T-cell (primary cell): ENCODE data around the gene OCIAD1. TPM values are rescaled to one million over a fixed set of nuclear protein-coding genes. Genes with fewer than 3 reads are reported as not detected.
"Not testable (repeated sequence)": the region's sequence is repeated elsewhere in the genome, so short reads cannot be mapped to it uniquely, and the experiment has no call there.

Experiments
- ATAC-seq, 4 experiments: fragments of 200-7000 bp in 3 of 4; fragments of 150-1000 bp in 1 of 4; cut with Tn5 transposase; replicated peaks in 1 of 4; 1 replicate in 3 of 4; 2 replicates in 1 of 4; pipeline ENCODE4 v1.10.0; 2021; ENCODE audit warnings: moderate library complexity in 3 of 4, mild to moderate bottlenecking in 2 of 4, moderate number of reproducible peaks in 1 of 4
- CTCF ChIA-PET, 2 donors: fragments of 300-600 bp; sonication (Branson Sonifier 250); formaldehyde crosslinking; loops; one replicate each; lab custom pipeline; 2022; ENCODE audit warnings: antibody characterized with exemption in 2 of 2; lab: Charles Lee
- POLR2A ChIA-PET, 2 donors: fragments of 300-600 bp; sonication (Branson Sonifier 250); formaldehyde crosslinking; loops; one replicate each; lab custom pipeline; 2022; ENCODE audit warnings: antibody characterized with exemption in 2 of 2; lab: Charles Lee
- DNase-seq, 35 experiments: peaks; one replicate each; pipeline versions ENCODE4 v3.0.0 to v3.0.0-alpha.2; 2013 to 2023
- H3K27ac ChIP-seq: one replicate; pipeline ENCODE4 v1.5.1; 2013; ENCODE audit warnings: low read length
- H3K27me3 ChIP-seq, 2 experiments: replicated peaks in 1 of 2; 1 replicate in 1 of 2; 2 replicates in 1 of 2; pipeline versions ENCODE4 v1.6.1 to v1.7.0; 2013; ENCODE audit warnings: low read length in 1 of 2, mixed read lengths in 1 of 2; ENCODE audit not compliant: control insufficient read depth in 2 of 2, insufficient read depth in 2 of 2; ENCODE audit errors: extremely low read depth in 1 of 2
- H3K36me3 ChIP-seq, 2 donors: 1 replicate in 1 of 2; 2 replicates in 1 of 2; pipeline versions ENCODE4 v1.6.1 to v1.7.0; 2013; ENCODE audit warnings: low read length in 1 of 2; ENCODE audit not compliant: control insufficient read depth in 2 of 2, insufficient read depth in 1 of 2; ENCODE audit errors: extremely low read depth in 1 of 2
- H3K4me1 ChIP-seq, 2 experiments: 1 replicate in 1 of 2; 2 replicates in 1 of 2; pipeline versions ENCODE4 v1.6.1 to v1.7.0; 2013; ENCODE audit warnings: low read length in 2 of 2, mixed read lengths in 1 of 2; ENCODE audit not compliant: insufficient read depth in 2 of 2, control insufficient read depth in 1 of 2; ENCODE audit errors: extremely low read depth in 1 of 2
- H3K4me3 ChIP-seq, 2 donors: 1 replicate in 1 of 2; 2 replicates in 1 of 2; pipeline versions ENCODE4 v1.5.1 to v1.7.0; 2013; ENCODE audit warnings: mild to moderate bottlenecking in 2 of 2, low read length in 1 of 2, moderate library complexity in 1 of 2; ENCODE audit not compliant: control insufficient read depth in 1 of 2; ENCODE audit errors: extremely low read depth in 1 of 2
- H3K9me3 ChIP-seq: 2 replicates; pipeline ENCODE4 v1.7.0; 2013
- H3K27ac Mint-ChIP-seq, 2 donors: one replicate each; pipeline ENCODE4 v1.8.0; 2020 to 2021; ENCODE audit warnings: mild to moderate bottlenecking in 2 of 2, mixed read lengths in 2 of 2
- H3K27me3 Mint-ChIP-seq, 2 donors: one replicate each; pipeline ENCODE4 v1.8.0; 2021 to 2022; ENCODE audit warnings: mixed read lengths in 2 of 2
- H3K36me3 Mint-ChIP-seq: one replicate; pipeline ENCODE4 v1.8.0; 2021; ENCODE audit warnings: mixed read lengths
- H3K4me1 Mint-ChIP-seq, 3 donors: one replicate each; pipeline ENCODE4 v1.8.0; 2020 to 2022; ENCODE audit warnings: mixed read lengths in 3 of 3, mild to moderate bottlenecking in 1 of 3
- H3K4me3 Mint-ChIP-seq, 3 donors: one replicate each; pipeline ENCODE4 v1.8.0; 2020 to 2022; ENCODE audit warnings: mild to moderate bottlenecking in 3 of 3, mixed read lengths in 3 of 3, moderate library complexity in 3 of 3
- H3K9me3 Mint-ChIP-seq, 3 donors: one replicate each; pipeline ENCODE4 v1.8.0; 2020 to 2022; ENCODE audit warnings: mixed read lengths in 3 of 3
- WGBS: methylation state at CpG from one replicate; pipeline ENCODE4 v1.1.5; 2013; ENCODE audit warnings: missing lambda C conversion rate; ENCODE audit not compliant: insufficient coverage; 5-methylcytosine and 5-hydroxymethylcytosine counted together
- total RNA-seq, 35 experiments: library from RNA in 6 of 35; stranded (reverse) in 6 of 35; fragments of 120-200 nt in 1 of 35; gene quantifications; one replicate each; pipeline versions ENCODE4 v1.2.1 to v1.2.4 and lab custom pipeline; 2013 to 2026

OCIAD1 gene
- total RNA-seq, 5 donors from 2014 or later (not counting 1 experiment from before 2014, with no cell fraction given) = 88.1 to 113 (median 106) TPM

- CTCF ChIA-PET = no interaction called here
- 0% methylated on average over 2 of the region's 2 CpGs for WGBS
- H3K4me1 Mint-ChIP-seq = peaks cover 4 to 7% (median 5%) of the 10 kb centered on the region in 3 donors
- Histone ChIP-seq H3K27me3 (peaks cover 0 to 18% of the 10 kb centered on the region in 2 experiments), H3K9me3 (no peaks in the 10 kb centered on the region), H3K4me1 (no peaks in the 10 kb centered on the region), H3K4me3 (no peak overlapping the region), H3K36me3 (no peaks in the 10 kb centered on the region), H3K27ac (no peak overlapping the region)
- H3K4me3 Mint-ChIP-seq = no peak overlapping the region
- ATAC-seq = no peak
- peaks cover 0 to 4% (median 0%) of the 10 kb centered on the region in 3 donors for H3K9me3 Mint-ChIP-seq
- POLR2A ChIA-PET = no interaction called here
- no peak overlapping the region for H3K27ac Mint-ChIP-seq
- peaks cover 12 to 13% of the 10 kb centered on the region in 2 donors for H3K27me3 Mint-ChIP-seq
- DNase-seq = no peak
- H3K36me3 Mint-ChIP-seq = no peaks in the 10 kb centered on the region
Observed at GRCh38 chr4:48815483-48815882, 15.4 kb upstream of the OCIAD1 start.

- ATAC-seq, H3K9me3 Mint-ChIP-seq, H3K4me1 Mint-ChIP-seq, H3K9me3 ChIP-seq, H3K4me3 ChIP-seq, H3K4me3 Mint-ChIP-seq, DNase-seq, H3K36me3 Mint-ChIP-seq, CTCF ChIA-PET, H3K4me1 ChIP-seq, H3K27ac Mint-ChIP-seq, H3K36me3 ChIP-seq, H3K27ac ChIP-seq, POLR2A ChIA-PET: not testable (repeated sequence)
- WGBS = 100% methylated on average over 2 of the region's 7 CpGs
- H3K27me3 Mint-ChIP-seq = peaks cover 10 to 11% of the 10 kb centered on the region in 2 donors
- H3K27me3 ChIP-seq = peaks cover 0 to 18% of the 10 kb centered on the region in 2 experiments
Observed at GRCh38 chr4:48816297-48816696, 14.6 kb upstream of the OCIAD1 start.

GRCh38 chr4:48816971-48817370 lies 13.9 kb upstream of the OCIAD1 start:
- no peaks in the 10 kb centered on the region for H3K36me3 ChIP-seq
- peaks cover 0 to 18% of the 10 kb centered on the region in 2 experiments for H3K27me3 ChIP-seq
- Mint-ChIP-seq H3K27me3 (peaks cover 6 to 9% of the 10 kb centered on the region in 2 donors), H3K9me3 (peaks cover 0 to 4% (median 0%) of the 10 kb centered on the region in 3 donors), H3K36me3 (no peaks in the 10 kb centered on the region), H3K4me1 (peaks cover 4 to 8% (median 7%) of the 10 kb centered on the region in 3 donors), H3K4me3 (no peak overlapping the region), H3K27ac (no peak overlapping the region)
- H3K9me3 ChIP-seq = no peaks in the 10 kb centered on the region
- no peak for ATAC-seq
- no peak for DNase-seq
- H3K4me1 ChIP-seq = no peaks in the 10 kb centered on the region
- CTCF ChIA-PET = no interaction called here
- WGBS = 90% methylated on average over 2 of the region's 6 CpGs
- H3K4me3 ChIP-seq = no peak overlapping the region
- POLR2A ChIA-PET = no interaction called here
- H3K27ac ChIP-seq = no peak overlapping the region

GRCh38 chr4:48821431-48821830 lies 9.5 kb upstream of the OCIAD1 start:
- not testable (repeated sequence) for H3K4me3 Mint-ChIP-seq
- CTCF ChIA-PET = interaction anchor here in 1 of 2 donors (1.2 kb wide), 1 partner anchor 41 kb away, joined by 3 read pairs; no protein-coding TSS in a partner anchor

GRCh38 chr4:48827622-48828021 lies 3.3 kb upstream of the OCIAD1 start:
- no peak overlapping the region for H3K4me3 Mint-ChIP-seq
- Histone ChIP-seq H3K36me3 (no peaks in the 10 kb centered on the region), H3K4me1 (peaks cover 9 to 10% of the 10 kb centered on the region in 2 experiments), H3K27ac (no peak overlapping the region), H3K9me3 (no peaks in the 10 kb centered on the region), H3K4me3 (no peak overlapping the region), H3K27me3 (peaks cover 0 to 4% of the 10 kb centered on the region in 2 experiments)
- peaks cover 2% of the 10 kb centered on the region for H3K36me3 Mint-ChIP-seq
- H3K27me3 Mint-ChIP-seq = peaks cover 0 to 4% of the 10 kb centered on the region in 2 donors
- no peaks in the 10 kb centered on the region for H3K9me3 Mint-ChIP-seq
- WGBS = 94% methylated on average over 5 of the region's 5 CpGs
- H3K27ac Mint-ChIP-seq = no peak overlapping the region
- POLR2A ChIA-PET = interaction anchor here in 1 of 2 donors (0.5 kb wide), 1 partner anchor 48 kb away, joined by 9 read pairs; no protein-coding TSS in a partner anchor
- no peak for ATAC-seq
- CTCF ChIA-PET = no interaction called here
- peaks cover 16 to 31% (median 26%) of the 10 kb centered on the region in 3 donors for H3K4me1 Mint-ChIP-seq
- DNase-seq = no peak

More at GRCh38 chr4:48821431-48821830, 9.5 kb upstream of the OCIAD1 start:
- H3K27me3 Mint-ChIP-seq, DNase-seq, H3K4me3 ChIP-seq, H3K27ac ChIP-seq, H3K9me3 ChIP-seq, H3K36me3 ChIP-seq, H3K36me3 Mint-ChIP-seq, H3K4me1 ChIP-seq, H3K4me1 Mint-ChIP-seq, H3K27ac Mint-ChIP-seq, POLR2A ChIA-PET, ATAC-seq, H3K9me3 Mint-ChIP-seq: not testable (repeated sequence)
- peaks cover 0 to 18% of the 10 kb centered on the region in 2 experiments for H3K27me3 ChIP-seq
- no CpG with 5 or more reads among the region's 2 CpGs for WGBS

- Mint-ChIP-seq H3K27ac (peak overlapping the region; percentile 100), H3K4me3 (peak overlapping the region; percentile 98 to 100 (median 100)), H3K9me3 (no peaks in the 10 kb centered on the region), H3K36me3 (peaks cover 21% of the 10 kb centered on the region), H3K4me1 (peaks cover 35 to 37% (median 35%) of the 10 kb centered on the region in 3 donors), H3K27me3 (peaks cover 0 to 4% of the 10 kb centered on the region in 2 donors)
- ChIA-PET CTCF (interaction anchor here in 1 of 2 donors (1.4 to 1.5 kb wide), 2 partner anchors 29 to 52 kb away, joined by 3 to 4 read pairs; no protein-coding TSS in a partner anchor), POLR2A (interaction anchor here in 1 of 2 donors (0.6 to 1.3 kb wide), 2 partner anchors 51 to 773 kb away, joined by 3 to 5 read pairs; partner anchors contain the start of gene FRYL)
- ATAC-seq (no peak), DNase-seq (no peak)
- peak overlapping the region; percentile 94 to 95 for H3K4me3 ChIP-seq
- no peaks in the 10 kb centered on the region for H3K27me3 ChIP-seq
- no peaks in the 10 kb centered on the region for H3K9me3 ChIP-seq
- WGBS = 0% methylated on average over 5 of the region's 10 CpGs
- peak overlapping the region; percentile 97 for H3K27ac ChIP-seq
- peaks cover 12 to 23% of the 10 kb centered on the region in 2 donors for H3K36me3 ChIP-seq
- peaks cover 9 to 14% of the 10 kb centered on the region in 2 experiments for H3K4me1 ChIP-seq
Observed at GRCh38 chr4:48831532-48832030, 693 bp downstream of the OCIAD1 start.
